IMR-90 (cell line): Measurements from ENCODE around the gene GCNT2. TPM values are rescaled to one million over a fixed set of nuclear protein-coding genes. Genes with fewer than 3 reads are reported as not detected.

Experiments used
- ATAC-seq: fragments of 200-7000 bp; cut with Tn5 transposase; 2 replicates; pipeline ENCODE4 v1.9.1; 2020; ENCODE audit warnings: low read depth, mild to moderate bottlenecking, moderate library complexity
- BruUV-seq: library from RNA; stranded (reverse); fragments of 400-500 nt; replicated peaks from 2 replicates; lab custom pipeline; 2021; lab: Mats Ljungman, UMichigan
- CTCF ChIA-PET: fragments of 300-600 bp; formaldehyde crosslinking; extraction: SDS; loops from one replicate; lab custom pipeline; 2021; ENCODE audit warnings: antibody characterized with exemption; lab: Yijun Ruan, JAX
- POLR2A ChIA-PET: fragments of 300-600 bp; sonication (Branson Sonifier 250); formaldehyde crosslinking; loops from one replicate; lab custom pipeline; 2022; ENCODE audit warnings: antibody characterized with exemption; ENCODE audit not compliant: unreplicated experiment; lab: Charles Lee
- DNase-seq: peaks from one replicate; pipeline ENCODE4 v3.0.0; 2013
- H2AFZ ChIP-seq: replicated peaks from 2 replicates; pipeline ENCODE3; 2013; ENCODE audit warnings: low read length, mild to moderate bottlenecking; ENCODE audit not compliant: poor library complexity
- H2AK5ac ChIP-seq: 2 replicates; pipeline ENCODE4 v1.6.1; 2013; ENCODE audit warnings: low read depth, low read length, inconsistent platforms
- H2AK9ac ChIP-seq: replicated peaks from 2 replicates; pipeline ENCODE3; 2013; ENCODE audit warnings: mild to moderate bottlenecking, low read depth, low read length, moderate library complexity; ENCODE audit not compliant: poor library complexity
- H2BK120ac ChIP-seq: 2 replicates; pipeline ENCODE4 v1.6.1; 2013; ENCODE audit warnings: low read depth, low read length, inconsistent platforms
- H2BK15ac ChIP-seq: 3 replicates; pipeline ENCODE4 v1.6.1; 2013; ENCODE audit warnings: low read depth, low read length, inconsistent platforms
- H2BK20ac ChIP-seq: 2 replicates; pipeline ENCODE4 v1.6.1; 2013; ENCODE audit warnings: low read depth, mild to moderate bottlenecking, inconsistent platforms, low read length, moderate library complexity
- H2BK5ac ChIP-seq: 2 replicates; pipeline ENCODE4 v1.6.1; 2013; ENCODE audit warnings: mild to moderate bottlenecking, low read depth, low read length, inconsistent platforms; ENCODE audit not compliant: poor library complexity, severe bottlenecking
- H3K14ac ChIP-seq: replicated peaks from 2 replicates; pipeline ENCODE4 v1.6.1; 2013; ENCODE audit warnings: low read depth, low read length, inconsistent platforms
- H3K18ac ChIP-seq: 2 replicates; pipeline ENCODE4 v1.6.1; 2013; ENCODE audit warnings: low read depth, low read length, control low read depth
- H3K23ac ChIP-seq: 2 replicates; pipeline ENCODE4 v1.6.1; 2013; ENCODE audit warnings: low read depth, low read length, inconsistent platforms
- H3K27ac ChIP-seq: 2 replicates; pipeline ENCODE4 v1.5.1; 2013; ENCODE audit warnings: mild to moderate bottlenecking, control low read depth, low read length; ENCODE audit not compliant: insufficient read depth
- H3K27me3 ChIP-seq: 2 replicates; pipeline ENCODE4 v1.6.1; 2013; ENCODE audit warnings: low read length; ENCODE audit not compliant: control insufficient read depth, insufficient read depth
- H3K36me3 ChIP-seq: 2 replicates; pipeline ENCODE4 v1.6.1; 2013; ENCODE audit warnings: low read length, mixed read lengths; ENCODE audit not compliant: control insufficient read depth, insufficient read depth
- H3K4ac ChIP-seq: 2 replicates; pipeline ENCODE4 v1.6.1; 2013; ENCODE audit warnings: low read depth, low read length, inconsistent platforms
- H3K4me1 ChIP-seq: 2 replicates; pipeline ENCODE4 v1.6.1; 2013; ENCODE audit warnings: low read length, mixed read lengths; ENCODE audit not compliant: control insufficient read depth, insufficient read depth
- H3K4me2 ChIP-seq: 2 replicates; pipeline ENCODE4 v1.6.1; 2013; ENCODE audit warnings: low read depth, mild to moderate bottlenecking, control low read depth, low read length, moderate library complexity
- H3K4me3 ChIP-seq: 2 replicates; pipeline ENCODE4 v1.5.1; 2013; ENCODE audit warnings: low read depth, mild to moderate bottlenecking, control low read depth, low read length, moderate library complexity; ENCODE audit not compliant: insufficient read depth
- H3K56ac ChIP-seq: 2 replicates; pipeline ENCODE4 v1.6.1; 2013; ENCODE audit warnings: low read length, inconsistent platforms; ENCODE audit not compliant: insufficient read depth; ENCODE audit errors: extremely low read depth
- H3K79me1 ChIP-seq, 2 experiments: 2 replicates each; pipeline ENCODE4 v1.6.1; 2013; ENCODE audit warnings: low read length in 2 of 2, inconsistent platforms in 1 of 2, low read depth in 1 of 2
- H3K9ac ChIP-seq: 2 replicates; pipeline ENCODE4 v1.6.1; 2013; ENCODE audit warnings: low read depth, low read length, control low read depth
- H3K9me1 ChIP-seq: 2 replicates; pipeline ENCODE4 v1.6.1; 2013; ENCODE audit warnings: low read length, inconsistent platforms; ENCODE audit not compliant: insufficient read depth
- H3K9me3 ChIP-seq: 2 replicates; pipeline ENCODE4 v1.6.1; 2013; ENCODE audit warnings: low read length; ENCODE audit not compliant: control insufficient read depth, insufficient read depth
- H4K20me1 ChIP-seq: 2 replicates; pipeline ENCODE4 v1.6.1; 2013; ENCODE audit warnings: low read length, inconsistent platforms; ENCODE audit not compliant: insufficient read depth
- H4K5ac ChIP-seq: 2 replicates; pipeline ENCODE4 v1.6.1; 2013; ENCODE audit warnings: mild to moderate bottlenecking, low read depth, low read length, control low read depth
- H4K8ac ChIP-seq, 2 experiments: 2 replicates each; pipeline ENCODE4 v1.6.1; 2013; ENCODE audit warnings: low read depth in 2 of 2, low read length in 2 of 2, control low read depth in 1 of 2, inconsistent platforms in 1 of 2
- H4K91ac ChIP-seq: 2 replicates; pipeline ENCODE4 v1.6.1; 2013; ENCODE audit warnings: low read depth, low read length, inconsistent platforms; ENCODE audit not compliant: insufficient read depth
- CEBPB ChIP-seq: IDR thresholded peaks from 2 replicates; pipeline ENCODE4 v1.6.1; 2012; ENCODE audit warnings: low read depth, low read length, improper control_type of control experiment
- CHD1 ChIP-seq: IDR thresholded peaks from 2 replicates; pipeline ENCODE4 v1.6.1; 2012; ENCODE audit warnings: low read depth, low read length, improper control_type of control experiment
- FOS ChIP-seq: fragments of 150-350 bp; IDR thresholded peaks from 2 replicates; pipeline ENCODE4 v1.6.1; 2016; ENCODE audit warnings: low read depth, low read length
- MXI1 ChIP-seq: IDR thresholded peaks from 2 replicates; pipeline ENCODE4 v1.6.1; 2012; ENCODE audit warnings: low read depth, mild to moderate bottlenecking, low read length, moderate library complexity, borderline replicate concordance
- RAD21 ChIP-seq: IDR thresholded peaks from 2 replicates; pipeline ENCODE4 v1.6.1; 2012; ENCODE audit warnings: low read length, improper control_type of control experiment
- RCOR1 ChIP-seq: IDR thresholded peaks from 2 replicates; pipeline ENCODE4 v1.6.1; 2012; ENCODE audit warnings: mild to moderate bottlenecking, low read length, improper control_type of control experiment; ENCODE audit not compliant: insufficient replicate concordance
- SMC3 ChIP-seq: fragments of 150-350 bp; IDR thresholded peaks from 2 replicates; pipeline ENCODE4 v1.6.1; 2016; ENCODE audit warnings: low read depth, mild to moderate bottlenecking, antibody characterized with exemption, low read length, moderate library complexity
- WGBS, 2 experiments: methylation state at CpG; one replicate each; pipeline versions ENCODE4 v1.1.5 to v1.1.7; 2013; ENCODE audit warnings: missing lambda C conversion rate in 2 of 2; ENCODE audit not compliant: insufficient read length in 1 of 2; ENCODE audit errors: extremely low coverage in 2 of 2; 5-methylcytosine and 5-hydroxymethylcytosine counted together
- dilution Hi-C: fragments of 300-500 bp; cut with HindIII; formaldehyde crosslinking; loops from one replicate; pipeline ENCODE4 v1.14.3; 2018; ENCODE audit warnings: low sequenced_read_pairs; ENCODE audit not compliant: unreplicated experiment
- in situ Hi-C: fragments of 300-500 bp; cut with MboI; formaldehyde crosslinking; loops from 3 replicates; pipeline ENCODE4 v1.14.3; 2019; ENCODE audit warnings: low sequenced_read_pairs, inconsistent platforms, mixed read lengths
- intact Hi-C: fragments of 100-400 bp; cut with micrococcal nuclease; formaldehyde crosslinking; loops from 2 replicates; pipeline ENCODE4 v1.10.0; 2022
- polyA plus RNA-seq, 3 experiments: library from polyadenylated mRNA; depleted of rRNA; stranded (reverse); fragments of >200 nt; gene quantifications; 2 replicates each; pipeline ENCODE4 v1.2.3, GENCODE V29; 2012; ENCODE audit warnings: low replicate concordance in 1 of 3
- total RNA-seq: library from RNA; depleted of rRNA; stranded (reverse); fragments of >200 nt; gene quantifications from 2 replicates; pipeline ENCODE4 v1.2.3, GENCODE V29; 2012
- TF ChIP-seq, protein P1 (sequence below): conservative IDR thresholded peaks from 2 replicates; pipeline ENCODE4 v1.5.1; 2012; ENCODE audit warnings: mild to moderate bottlenecking, low read depth, low read length, improper control_type of control experiment
- TF ChIP-seq, protein P2 (sequence below): fragments of 150-350 bp; IDR thresholded peaks from 2 replicates; pipeline ENCODE4 v1.6.1; 2016; ENCODE audit warnings: low read depth, mild to moderate bottlenecking, low read length, moderate library complexity, borderline replicate concordance

GCNT2 gene
- total and polyA plus RNA-seq, 2 of the 4 experiments (the other 2 are of a cell fraction): 0.34 to 0.90 TPM

DNA sequence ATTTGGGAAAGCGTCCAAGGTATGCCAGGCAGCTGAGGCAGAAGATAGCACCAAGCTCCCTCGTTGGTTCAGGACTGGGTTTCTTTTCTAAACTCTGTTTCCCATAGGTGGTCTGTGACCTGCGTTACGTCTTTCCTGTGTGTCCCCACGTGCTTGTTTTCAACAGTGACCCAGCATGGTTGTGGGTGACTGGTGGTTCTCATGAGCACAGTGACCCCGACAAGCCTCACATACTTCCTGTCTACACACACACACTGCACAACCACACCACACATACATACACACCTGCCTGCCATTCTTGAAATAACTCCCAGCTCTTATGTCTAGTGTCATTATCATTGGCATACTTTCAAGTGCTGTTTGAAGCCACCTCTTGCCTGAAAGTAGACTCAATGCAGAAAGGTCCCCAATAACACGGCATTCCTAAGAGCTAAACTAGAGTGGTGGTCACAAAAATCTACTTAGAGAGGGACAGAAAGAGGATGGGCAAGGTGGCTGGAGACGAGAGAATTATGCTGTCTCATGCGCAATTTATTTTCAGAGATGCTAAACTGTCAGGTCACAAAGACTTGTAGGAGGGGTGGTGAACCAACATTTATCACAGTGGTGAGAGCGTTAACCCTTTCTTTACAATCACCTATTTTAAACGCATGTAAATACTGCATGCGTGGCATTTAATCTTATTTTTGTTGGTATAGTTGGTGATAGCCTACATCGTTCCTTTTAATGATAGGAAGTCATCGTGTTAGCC lies 66.7 kb downstream of the GCNT2 start:
- no peak overlapping the region for H2BK5ac ChIP-seq
- H2AK9ac ChIP-seq: no peak overlapping the region
- dilution Hi-C loops: no loop called here
- CTCF ChIA-PET: interaction anchor here (1.0 kb wide), 1 partner anchor 31 kb away, joined by 3 read pairs; no protein-coding TSS in a partner anchor
- H3K9ac ChIP-seq: no peak overlapping the region
- H3K9me1 ChIP-seq: peaks cover 8% of the 10 kb centered on the region; the same call in 1 of the 2 replicates
- no peaks in the 10 kb centered on the region for H3K36me3 ChIP-seq
- no peak overlapping the region for H3K18ac ChIP-seq
- no peak overlapping the region for H3K27ac ChIP-seq
- no peak overlapping the region for H4K5ac ChIP-seq
- H3K9me3 ChIP-seq: no peaks in the 10 kb centered on the region
- no peak overlapping the region for H2BK15ac ChIP-seq
- no TSS peak for BruUV-seq
- in situ Hi-C loops: no loop called here
- H3K27me3 ChIP-seq: no peaks in the 10 kb centered on the region
- no peaks in the 10 kb centered on the region for H3K79me1 ChIP-seq
- H2BK120ac ChIP-seq: no peak overlapping the region
- H4K20me1 ChIP-seq: no peaks in the 10 kb centered on the region
- no peak overlapping the region for H2AFZ ChIP-seq
- no peak overlapping the region for H3K4ac ChIP-seq
- no peaks in the 10 kb centered on the region for H3K4me1 ChIP-seq
- no peak overlapping the region for H3K4me3 ChIP-seq
- H3K14ac ChIP-seq: no peak overlapping the region
- H2BK20ac ChIP-seq: no peak overlapping the region
- DNase-seq (no peak), ATAC-seq (no peak)
- 0 out of 2 replicates have a peak overlapping the region, but pooled peaks have one; percentile 9 for H3K4me2 ChIP-seq
- H4K8ac ChIP-seq: no peak overlapping the region
- TF ChIP-seq CHD1 (no peak), MXI1 (no peak), RAD21 (no peak), SMC3 (no peak), CEBPB (no peak), RCOR1 (no peak), FOS (no peak)
- TF ChIP-seq, protein P1, sequence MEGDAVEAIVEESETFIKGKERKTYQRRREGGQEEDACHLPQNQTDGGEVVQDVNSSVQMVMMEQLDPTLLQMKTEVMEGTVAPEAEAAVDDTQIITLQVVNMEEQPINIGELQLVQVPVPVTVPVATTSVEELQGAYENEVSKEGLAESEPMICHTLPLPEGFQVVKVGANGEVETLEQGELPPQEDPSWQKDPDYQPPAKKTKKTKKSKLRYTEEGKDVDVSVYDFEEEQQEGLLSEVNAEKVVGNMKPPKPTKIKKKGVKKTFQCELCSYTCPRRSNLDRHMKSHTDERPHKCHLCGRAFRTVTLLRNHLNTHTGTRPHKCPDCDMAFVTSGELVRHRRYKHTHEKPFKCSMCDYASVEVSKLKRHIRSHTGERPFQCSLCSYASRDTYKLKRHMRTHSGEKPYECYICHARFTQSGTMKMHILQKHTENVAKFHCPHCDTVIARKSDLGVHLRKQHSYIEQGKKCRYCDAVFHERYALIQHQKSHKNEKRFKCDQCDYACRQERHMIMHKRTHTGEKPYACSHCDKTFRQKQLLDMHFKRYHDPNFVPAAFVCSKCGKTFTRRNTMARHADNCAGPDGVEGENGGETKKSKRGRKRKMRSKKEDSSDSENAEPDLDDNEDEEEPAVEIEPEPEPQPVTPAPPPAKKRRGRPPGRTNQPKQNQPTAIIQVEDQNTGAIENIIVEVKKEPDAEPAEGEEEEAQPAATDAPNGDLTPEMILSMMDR: no peak
- TF ChIP-seq, protein P2, sequence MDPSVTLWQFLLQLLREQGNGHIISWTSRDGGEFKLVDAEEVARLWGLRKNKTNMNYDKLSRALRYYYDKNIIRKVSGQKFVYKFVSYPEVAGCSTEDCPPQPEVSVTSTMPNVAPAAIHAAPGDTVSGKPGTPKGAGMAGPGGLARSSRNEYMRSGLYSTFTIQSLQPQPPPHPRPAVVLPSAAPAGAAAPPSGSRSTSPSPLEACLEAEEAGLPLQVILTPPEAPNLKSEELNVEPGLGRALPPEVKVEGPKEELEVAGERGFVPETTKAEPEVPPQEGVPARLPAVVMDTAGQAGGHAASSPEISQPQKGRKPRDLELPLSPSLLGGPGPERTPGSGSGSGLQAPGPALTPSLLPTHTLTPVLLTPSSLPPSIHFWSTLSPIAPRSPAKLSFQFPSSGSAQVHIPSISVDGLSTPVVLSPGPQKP: no peak
- intact Hi-C loops: no loop called here
- 33% methylated on average over 3 of the region's 14 CpGs; no CpG with 5 or more reads in 1 of the 2 experiments for WGBS, 2 experiments
- no peak overlapping the region for H3K56ac ChIP-seq
- H3K23ac ChIP-seq: no peak overlapping the region
- no peak overlapping the region for H4K91ac ChIP-seq
- POLR2A ChIA-PET: no interaction called here
- no peak overlapping the region for H2AK5ac ChIP-seq
